OCI-LY3 (cell line): ENCODE results near the gene CRYBG1.

Experiments used
- CTCF ChIP-seq: fragments of 200-600, 300-600 bp; sonication (generic); IDR thresholded peaks from 2 replicates; pipeline ENCODE4 v1.5.1; 2014; ENCODE audit warnings: antibody characterized with exemption, low read length, low read depth
- EZH2phosphoT487 ChIP-seq: fragments of 200-600 bp; shearing (Covaris generic); IDR thresholded peaks from 2 replicates; pipeline ENCODE4 v1.6.1; 2018; ENCODE audit warnings: antibody characterized with exemption, mixed run types, low read depth

- TF ChIP-seq CTCF: no peak
- TF ChIP-seq EZH2phosphoT487: no peak
These were observed 110.3 kb downstream of the CRYBG1 start for GRCh38 chr6:106470811-106471210.
